ENCODE measurements around the gene PCDHGC4.

PCDHGC4 gene

GRCh38 chr5:141490771-141491170 is 5.9 kb downstream of the PCDHGC4 start:
- no peak for DNase-seq

DNA sequence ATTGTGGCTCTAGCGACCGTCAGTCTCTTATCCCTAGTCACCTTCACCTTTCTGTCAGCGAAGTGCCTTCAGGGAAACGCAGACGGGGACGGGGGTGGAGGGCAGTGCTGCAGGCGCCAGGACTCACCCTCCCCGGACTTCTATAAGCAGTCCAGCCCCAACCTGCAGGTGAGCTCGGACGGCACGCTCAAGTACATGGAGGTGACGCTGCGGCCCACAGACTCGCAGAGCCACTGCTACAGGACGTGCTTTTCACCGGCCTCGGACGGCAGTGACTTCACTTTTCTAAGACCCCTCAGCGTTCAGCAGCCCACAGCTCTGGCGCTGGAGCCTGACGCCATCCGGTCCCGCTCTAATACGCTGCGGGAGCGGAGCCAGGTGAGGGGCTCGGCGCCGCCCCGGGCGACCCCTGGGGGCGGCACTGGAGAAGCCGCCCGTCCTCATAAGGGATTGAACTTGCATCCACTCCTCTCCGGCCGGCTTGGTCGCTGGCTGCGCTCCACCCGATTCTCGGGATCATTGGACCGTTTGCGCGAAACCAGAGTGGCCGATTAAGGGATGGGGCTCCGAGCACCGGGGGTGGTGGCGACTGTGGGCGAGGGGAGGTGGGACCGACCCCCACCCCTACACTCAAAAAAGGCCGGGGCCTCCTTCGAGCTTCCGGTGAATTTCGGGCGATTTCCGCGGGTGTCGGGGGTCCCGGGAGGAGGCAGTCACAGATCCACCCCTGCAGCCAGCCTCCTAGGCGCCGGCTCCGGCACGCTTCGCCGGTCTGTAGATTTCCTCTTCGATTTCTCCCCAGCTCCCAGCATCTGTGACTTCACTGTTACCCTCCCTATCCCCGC is 6.7 kb downstream of the PCDHGC4 start:
- no peak for DNase-seq

DNA sequence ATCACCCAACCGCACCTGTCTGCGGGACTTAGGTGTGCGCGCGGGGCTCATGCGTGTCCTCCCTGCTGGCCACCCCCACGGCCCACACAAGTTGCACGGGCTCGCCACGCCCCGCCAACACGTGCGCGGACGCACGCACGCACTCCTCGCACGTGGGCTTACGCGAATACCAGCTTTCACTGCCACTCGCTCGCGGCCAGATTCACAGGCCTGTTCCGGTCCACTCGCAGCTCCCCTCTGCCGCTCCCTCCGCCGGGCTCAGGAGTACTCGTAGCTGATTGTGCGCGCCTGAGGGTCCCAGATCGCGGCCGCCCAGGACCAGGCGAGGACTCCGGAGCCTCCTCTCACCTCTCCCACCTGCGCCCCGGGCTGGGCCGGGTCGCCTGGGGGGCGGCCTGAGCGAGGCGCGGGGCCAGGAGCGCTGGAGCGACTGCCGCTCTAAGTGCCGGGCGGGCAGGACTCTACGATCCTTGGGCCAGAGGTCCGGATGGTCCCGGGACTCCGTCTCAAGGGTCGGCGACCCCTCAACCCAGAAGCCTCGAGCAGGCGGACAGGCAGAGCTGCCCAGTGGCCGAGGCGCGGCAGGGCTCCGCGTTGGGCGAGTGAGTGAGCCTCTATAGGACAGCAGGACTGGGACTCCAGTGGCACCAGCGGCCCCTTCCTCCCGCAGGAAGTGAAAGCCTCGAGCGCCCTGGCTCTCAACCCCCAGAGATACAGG is 7.5 kb downstream of the PCDHGC4 start:
- no peak for DNase-seq

DNA sequence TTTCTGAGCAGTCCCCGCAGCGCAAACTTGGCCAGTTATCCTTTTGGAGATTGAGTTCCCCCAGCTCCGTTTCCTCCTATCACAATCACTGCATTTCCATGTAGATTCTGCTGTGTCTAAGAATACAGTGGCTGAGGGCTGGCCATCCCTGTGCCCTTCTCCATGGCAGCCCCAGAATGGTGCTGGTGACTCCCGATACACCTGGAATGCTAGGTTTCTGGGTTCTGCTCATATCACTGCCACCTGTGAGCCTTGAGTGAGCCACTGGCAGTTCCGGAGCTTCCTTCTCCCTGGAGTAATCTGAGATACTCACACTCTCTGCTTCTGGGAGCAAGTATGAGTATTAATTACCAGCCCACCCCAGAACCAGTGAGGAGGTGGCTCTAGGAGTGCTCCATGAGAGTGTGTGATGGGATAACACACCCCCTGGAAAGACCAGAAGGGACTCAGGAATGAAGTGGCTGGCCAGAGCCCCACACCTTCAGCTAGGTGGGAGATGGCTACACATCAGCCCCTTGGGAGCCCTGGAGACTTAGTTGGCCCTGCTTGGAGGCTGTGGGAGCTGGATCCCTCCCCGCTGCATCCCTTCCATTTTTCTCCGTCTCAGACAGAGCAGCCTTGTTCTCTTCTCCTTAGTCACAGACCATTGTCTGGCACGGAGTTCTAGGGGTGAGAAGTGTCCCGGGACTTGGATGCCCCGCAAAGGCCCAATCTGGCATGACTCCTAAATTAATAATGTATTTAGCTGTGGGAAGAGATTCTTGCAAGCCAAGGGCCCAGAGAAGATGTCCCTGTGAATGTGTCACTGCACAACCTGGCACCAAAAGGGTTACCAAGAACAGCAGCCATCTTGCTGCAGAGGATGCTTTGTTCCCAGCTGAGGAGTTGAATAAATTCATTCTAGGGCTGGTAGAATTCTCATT is 8.9 kb downstream of the PCDHGC4 start:
- no peak for DNase-seq

GRCh38 chr5:141494761-141495452 is 10.1 kb downstream of the PCDHGC4 start:
- no peak for DNase-seq

GRCh38 chr5:141495453-141495811 is 10.6 kb downstream of the PCDHGC4 start:
- DNase-seq, result no peak

DNA sequence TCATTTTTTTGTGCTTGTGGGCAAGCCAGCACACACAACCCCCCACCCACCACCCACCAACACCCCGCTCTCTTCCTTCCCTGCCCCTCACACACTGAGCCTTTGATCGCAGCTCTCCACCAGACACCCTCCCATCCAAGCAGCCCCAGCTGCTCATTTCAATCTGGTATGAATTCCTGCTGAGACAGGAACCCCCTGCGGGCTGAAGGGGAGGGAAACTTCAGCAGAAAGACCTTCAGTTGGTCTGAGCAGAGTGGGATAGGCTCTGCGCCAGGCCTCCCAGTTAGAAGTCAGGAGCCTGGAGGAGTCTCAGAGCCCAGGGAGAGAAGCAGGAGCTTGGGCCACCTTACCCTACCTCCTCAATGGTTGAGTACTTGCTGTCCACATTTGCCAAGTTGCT is 11.2 kb downstream of the PCDHGC4 start:
- DNase-seq, result no peak

DNA sequence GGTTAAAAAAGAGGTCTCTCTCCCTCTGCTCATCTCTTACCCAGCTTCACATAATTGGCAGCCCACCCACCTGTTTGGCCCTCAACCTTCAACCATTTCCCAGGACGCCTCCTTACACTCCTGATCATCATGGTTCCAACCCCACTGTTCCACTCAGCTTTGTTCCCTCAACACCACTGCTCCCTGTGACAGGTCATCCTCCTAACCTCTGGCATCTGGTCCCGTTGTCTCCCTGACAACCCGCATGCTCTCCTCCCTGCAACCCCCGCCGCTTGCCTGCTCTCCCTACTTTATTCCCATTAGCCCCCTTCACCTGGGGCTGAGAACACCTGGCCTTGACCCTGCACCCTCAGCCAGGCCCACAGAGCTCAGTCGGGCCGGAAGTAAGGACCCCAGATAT is 16.9 kb downstream of the PCDHGC4 start:
- DNase-seq, result no peak

GRCh38 chr5:141503681-141504080 is 18.9 kb downstream of the PCDHGC4 start:
- DNase-seq, result no peak

DNA sequence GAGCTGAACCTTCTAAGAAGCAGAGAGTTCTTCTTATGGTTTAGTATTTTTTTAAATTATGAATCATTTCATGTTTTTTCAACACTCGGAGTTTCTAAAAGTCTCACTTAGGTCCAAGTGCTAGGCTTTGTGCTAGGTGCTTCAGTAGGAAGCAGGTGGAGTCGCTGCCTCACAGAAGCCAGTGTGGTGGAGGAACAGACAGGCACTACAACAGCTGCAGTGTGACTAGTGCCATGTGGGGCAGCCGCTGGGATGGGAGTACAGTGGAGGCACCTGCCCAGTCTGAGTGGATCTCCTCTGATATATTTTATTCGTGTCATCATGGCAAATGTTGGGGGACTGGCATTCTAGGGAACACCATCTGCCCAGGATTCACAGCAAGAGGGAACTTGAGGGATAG is 19.4 kb downstream of the PCDHGC4 start:
- no peak for DNase-seq

- no peak for DNase-seq
These were observed 21.7 kb downstream of the PCDHGC4 start for GRCh38 chr5:141506381-141507155.

GRCh38 chr5:141507387-141508091 is 22.7 kb downstream of the PCDHGC4 start:
- no peak for DNase-seq

- DNase-seq, result no peak
These were observed 23.6 kb downstream of the PCDHGC4 start for GRCh38 chr5:141508440-141508797.

GRCh38 chr5:141508798-141509611 is 24.2 kb downstream of the PCDHGC4 start:
- no peak for DNase-seq

GRCh38 chr5:141510160-141510559 is 25.3 kb downstream of the PCDHGC4 start:
- no peak for DNase-seq

- no peak for DNase-seq
These were observed 26.2 kb downstream of the PCDHGC4 start for GRCh38 chr5:141510850-141511601.

- no peak for DNase-seq
These were observed 27.0 kb downstream of the PCDHGC4 start for GRCh38 chr5:141511771-141512325.

GRCh38 chr5:141512390-141512910 is 27.6 kb downstream of the PCDHGC4 start:
- peak; percentile 18 for DNase-seq

Data from activated gamma-delta T cell (primary cell).